ENCODE data around the gene SLC16A1. TPM values are rescaled to one million over a fixed set of nuclear protein-coding genes. Genes with fewer than 3 reads are reported as not detected.
"Not testable (repeated sequence)": the region's sequence is repeated elsewhere in the genome, so short reads cannot be mapped to it uniquely, and the experiment has no call there.

Gene SLC16A1
- total RNA-seq, 1 donor from 2014 or later = 68.1 TPM

- H3K9me3 Mint-ChIP-seq (ENCODE audit: low read depth) = no peaks in the 10 kb centered on the region
- TF ChIP-seq CTCF (IDR thresholded peaks at IDR 0.05) = no peak
- H3K4me1 Mint-ChIP-seq (ENCODE audit: low read depth) = peaks cover 16% of the 10 kb centered on the region
- no peaks in the 10 kb centered on the region for H3K27me3 Mint-ChIP-seq (ENCODE audit: low read depth)
- no peak overlapping the region for H3K4me3 Mint-ChIP-seq (ENCODE audit: unreplicated experiment)
- H3K36me3 Mint-ChIP-seq (ENCODE audit: low read depth) = peaks cover 27% of the 10 kb centered on the region
- no peak for DNase-seq (ENCODE audit: low spot score)
- H3K27ac Mint-ChIP-seq (ENCODE audit: unreplicated experiment) = no peak overlapping the region
These were observed 8.4 kb upstream of the SLC16A1 start for GRCh38 chr1:112964347-112964746.

DNA sequence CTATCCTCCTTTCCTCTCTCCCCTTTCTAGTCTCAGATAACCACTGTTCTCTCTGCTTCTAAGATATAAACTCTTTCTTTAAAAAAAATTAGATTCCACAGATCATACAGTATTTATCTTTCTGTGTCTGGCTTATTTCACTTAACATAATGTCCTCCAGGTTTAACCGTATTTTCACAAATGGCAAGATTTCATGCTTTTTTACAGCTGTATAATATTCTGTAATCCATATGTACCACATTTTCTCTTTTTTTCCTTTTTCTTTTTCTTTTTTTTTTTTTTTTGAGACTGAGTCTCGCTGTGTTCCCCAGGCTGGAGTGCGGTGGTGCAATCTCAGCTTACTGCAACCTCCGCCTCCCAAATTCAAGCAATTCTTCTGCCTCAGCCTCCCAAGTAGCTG lies 5.1 kb upstream of the SLC16A1 start:
- no peak for TF ChIP-seq CTCF (IDR thresholded peaks at IDR 0.05)
- Mint-ChIP-seq H3K36me3 (ENCODE audit: low read depth) (peaks cover 12% of the 10 kb centered on the region), H3K4me3 (ENCODE audit: unreplicated experiment) (no peak overlapping the region), H3K9me3 (ENCODE audit: low read depth) (no peaks in the 10 kb centered on the region), H3K27ac (ENCODE audit: unreplicated experiment) (peak overlapping the region; percentile 1), H3K4me1 (ENCODE audit: low read depth) (peaks cover 36% of the 10 kb centered on the region), H3K27me3 (ENCODE audit: low read depth) (no peaks in the 10 kb centered on the region)
- DNase-seq (ENCODE audit: low spot score) = no peak

- no peak overlapping the region for H3K4me3 Mint-ChIP-seq (ENCODE audit: unreplicated experiment)
- H3K27ac Mint-ChIP-seq (ENCODE audit: unreplicated experiment) = no peak overlapping the region
- H3K36me3 Mint-ChIP-seq (ENCODE audit: low read depth) = peaks cover 8% of the 10 kb centered on the region
These were observed 4.4 kb upstream of the SLC16A1 start for GRCh38 chr1:112960384-112960783.

GRCh38 chr1:112958236-112958635 lies 2.2 kb upstream of the SLC16A1 start:
- H3K36me3 Mint-ChIP-seq (ENCODE audit: low read depth); DNase-seq (ENCODE audit: low spot score); H3K9me3 Mint-ChIP-seq (ENCODE audit: low read depth); H3K27ac Mint-ChIP-seq (ENCODE audit: unreplicated experiment); H3K27me3 Mint-ChIP-seq (ENCODE audit: low read depth): not testable (repeated sequence)
- Mint-ChIP-seq H3K4me3 (ENCODE audit: unreplicated experiment) (peak overlapping the region; percentile 89), H3K4me1 (ENCODE audit: low read depth) (peaks cover 54% of the 10 kb centered on the region)

More at GRCh38 chr1:112960384-112960783, 4.4 kb upstream of the SLC16A1 start:
- Mint-ChIP-seq H3K9me3 (ENCODE audit: low read depth) (no peaks in the 10 kb centered on the region), H3K4me1 (ENCODE audit: low read depth) (peaks cover 36% of the 10 kb centered on the region), H3K27me3 (ENCODE audit: low read depth) (no peaks in the 10 kb centered on the region)
- no peak for DNase-seq (ENCODE audit: low spot score)
- TF ChIP-seq CTCF (IDR thresholded peaks at IDR 0.05) = no peak

- DNase-seq (ENCODE audit: low spot score) = no peak
- Mint-ChIP-seq H3K9me3 (ENCODE audit: low read depth) (no peaks in the 10 kb centered on the region), H3K4me1 (ENCODE audit: low read depth) (peaks cover 63% of the 10 kb centered on the region), H3K36me3 (ENCODE audit: low read depth) (peaks cover 3% of the 10 kb centered on the region), H3K27ac (ENCODE audit: unreplicated experiment) (peak overlapping the region; percentile 98), H3K27me3 (ENCODE audit: low read depth) (no peaks in the 10 kb centered on the region), H3K4me3 (ENCODE audit: unreplicated experiment) (peak overlapping the region; percentile 89)
- TF ChIP-seq CTCF (IDR thresholded peaks at IDR 0.05) = no peak
These were observed 1.3 kb upstream of the SLC16A1 start for GRCh38 chr1:112957133-112957812.
